GM19372 (cell line): ENCODE data around the gene ADGRB2.
"Not testable (repeated sequence)": the region's sequence is repeated elsewhere in the genome, so short reads cannot be mapped to it uniquely, and the experiment has no call there.

Experiments used
- ATAC-seq: cut with Tn5 transposase; IDR thresholded peaks from one replicate; pipeline ENCODE4 v1.9.1; 2021; ENCODE audit warnings: mild to moderate bottlenecking, low read depth, moderate library complexity; ENCODE audit not compliant: unreplicated experiment

The ADGRB2 gene

DNA sequence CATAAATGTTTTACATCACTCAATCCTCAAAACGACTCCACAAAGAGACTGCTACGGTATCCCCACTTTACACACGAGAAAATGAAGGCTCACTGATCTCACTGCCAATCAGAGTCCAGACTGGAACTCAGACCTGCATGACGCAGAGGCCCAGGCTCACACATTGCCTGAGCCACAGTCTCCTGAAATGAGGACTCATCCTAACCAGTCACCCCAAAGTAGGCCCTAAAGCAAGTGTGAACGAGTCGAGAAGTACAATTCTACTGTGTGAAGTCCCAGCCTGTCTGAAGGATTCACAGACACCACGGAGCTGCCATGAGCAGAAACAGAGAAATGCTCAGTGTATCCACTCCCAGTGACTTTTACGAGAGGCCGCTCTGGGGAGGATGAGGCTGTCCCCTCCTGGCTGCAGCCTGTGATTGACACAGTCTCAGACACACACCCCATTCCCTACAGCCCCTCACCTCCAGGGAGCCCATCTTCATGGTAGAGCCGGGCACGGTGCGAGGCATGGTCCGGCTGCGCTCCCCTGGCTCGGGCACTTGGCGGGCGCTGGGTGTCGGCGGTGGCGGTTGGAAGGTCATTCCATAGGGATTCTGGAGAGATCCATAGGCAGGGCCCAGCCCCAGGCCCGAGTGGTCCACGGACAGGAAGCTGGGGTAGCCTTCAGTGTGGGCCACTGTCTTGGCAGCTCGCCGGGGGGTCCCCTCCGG, 33.6 kb downstream of the ADGRB2 start:
- ATAC-seq = no peak

DNA sequence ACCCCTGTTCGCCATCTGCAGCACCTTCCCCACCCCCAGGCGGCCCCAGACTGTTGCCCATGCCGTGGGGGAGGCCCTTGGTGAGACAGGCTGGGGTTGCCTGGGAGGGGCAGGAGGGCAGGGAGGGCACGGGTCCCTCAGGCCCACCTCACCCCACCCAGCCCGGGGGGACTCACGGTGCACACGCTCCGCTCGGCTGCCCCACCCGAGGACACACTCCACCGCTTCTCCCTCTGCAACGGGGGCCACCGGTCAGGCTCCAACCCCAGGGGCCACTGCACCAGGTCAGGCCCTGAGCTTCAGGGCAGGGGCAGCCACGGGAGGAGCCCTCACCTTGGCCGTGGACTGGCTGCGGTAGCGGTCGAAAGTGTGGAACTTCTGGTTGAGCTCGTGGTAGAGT, 36.3 kb downstream of the ADGRB2 start:
- no peak for ATAC-seq

DNA sequence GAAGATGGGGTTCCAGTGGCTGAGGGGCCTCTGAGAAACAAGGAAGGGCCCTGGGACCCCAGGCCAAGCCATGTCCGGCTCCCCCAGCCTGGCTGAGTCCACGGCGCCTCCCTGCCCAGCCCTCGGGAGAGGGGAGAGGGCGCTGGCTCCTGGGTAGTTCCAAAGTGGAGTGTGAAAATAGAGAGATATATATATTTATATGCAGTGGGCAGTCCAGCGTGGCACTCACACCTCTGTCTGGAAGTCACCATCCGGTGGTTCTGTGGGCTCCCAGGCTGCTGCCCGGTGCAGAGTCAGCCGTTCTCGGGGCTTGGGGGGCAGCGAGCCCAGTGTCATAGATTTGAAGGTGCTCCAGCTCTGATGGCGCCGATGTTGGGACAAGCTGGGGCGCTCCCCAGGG, 36.9 kb downstream of the ADGRB2 start:
- no peak for ATAC-seq

DNA sequence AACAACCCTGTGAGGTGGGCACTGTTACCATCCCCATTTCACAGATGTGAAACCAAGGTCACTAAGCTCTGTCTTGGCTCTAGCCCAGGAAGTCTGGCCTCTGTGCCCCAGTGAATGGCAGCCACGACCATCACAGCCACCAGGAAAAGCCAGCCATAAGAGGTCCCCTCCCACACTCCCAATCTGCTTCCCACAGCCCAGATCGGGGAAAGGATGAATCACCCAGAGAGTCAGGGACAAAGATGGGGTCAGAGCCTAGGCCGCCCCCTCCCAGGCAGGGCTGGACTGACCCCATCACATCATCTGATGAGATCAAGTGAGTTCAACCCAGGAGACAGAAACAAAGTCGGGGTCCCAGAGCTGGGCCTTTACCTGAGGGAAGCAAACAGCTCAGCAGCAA, 37.4 kb downstream of the ADGRB2 start:
- ATAC-seq = no peak

DNA sequence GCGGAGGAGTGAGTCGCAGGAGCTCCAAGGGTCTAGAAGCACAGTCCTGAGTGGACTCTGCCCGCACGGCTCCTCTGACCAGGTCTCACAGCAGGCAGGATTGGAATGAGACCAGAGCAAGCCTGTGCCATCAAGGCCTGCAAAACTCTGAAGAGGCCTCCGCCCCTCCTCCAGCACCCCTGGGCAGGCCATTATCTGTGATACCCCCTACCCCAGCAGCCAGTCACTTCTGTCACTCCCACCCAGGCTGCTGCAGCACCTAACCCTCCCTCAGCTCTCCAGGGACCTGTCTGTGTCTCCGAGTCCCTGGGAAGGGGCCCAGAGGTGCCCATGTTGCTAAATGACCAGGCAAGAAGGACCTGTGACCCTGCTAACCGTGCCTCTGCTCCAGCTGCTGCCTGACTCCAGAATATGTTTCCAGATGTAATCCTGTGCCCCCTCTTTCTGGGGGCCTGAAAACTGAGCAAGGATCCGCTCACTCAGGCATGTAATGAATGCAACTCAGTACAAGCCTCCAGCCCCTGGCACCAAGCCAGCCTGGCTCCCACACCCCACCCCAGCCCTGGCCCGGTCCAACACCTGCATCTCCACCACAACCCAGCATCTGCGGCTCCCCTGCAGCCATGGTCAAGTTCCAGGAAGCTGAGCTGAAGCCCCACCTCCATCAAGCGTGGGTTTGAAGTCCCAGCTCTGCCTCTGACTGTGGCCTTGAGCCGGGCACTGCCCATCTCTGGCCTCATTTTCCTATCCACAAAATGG, 38.2 kb downstream of the ADGRB2 start:
- ATAC-seq = no peak

DNA sequence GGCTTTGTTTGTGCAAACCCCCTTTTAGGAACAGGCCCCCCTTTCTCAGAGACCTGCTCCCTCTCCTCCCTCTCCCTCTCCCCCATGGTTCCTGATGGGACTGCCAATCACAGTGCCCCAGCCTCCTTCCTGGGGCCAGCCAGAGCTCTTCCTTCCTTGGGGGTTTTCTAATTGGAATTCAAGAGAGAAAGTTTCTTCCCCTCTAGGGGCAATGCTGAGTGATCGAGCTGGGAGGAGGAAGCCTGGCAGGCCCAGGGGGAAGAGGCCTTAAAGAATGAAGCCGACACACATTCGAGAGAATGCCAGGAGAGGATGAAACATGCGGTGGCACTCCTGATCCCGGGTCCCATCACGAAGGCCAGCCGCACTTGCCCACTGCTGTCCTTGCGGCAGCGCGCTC, 39.0 kb downstream of the ADGRB2 start:
- no peak for ATAC-seq

DNA sequence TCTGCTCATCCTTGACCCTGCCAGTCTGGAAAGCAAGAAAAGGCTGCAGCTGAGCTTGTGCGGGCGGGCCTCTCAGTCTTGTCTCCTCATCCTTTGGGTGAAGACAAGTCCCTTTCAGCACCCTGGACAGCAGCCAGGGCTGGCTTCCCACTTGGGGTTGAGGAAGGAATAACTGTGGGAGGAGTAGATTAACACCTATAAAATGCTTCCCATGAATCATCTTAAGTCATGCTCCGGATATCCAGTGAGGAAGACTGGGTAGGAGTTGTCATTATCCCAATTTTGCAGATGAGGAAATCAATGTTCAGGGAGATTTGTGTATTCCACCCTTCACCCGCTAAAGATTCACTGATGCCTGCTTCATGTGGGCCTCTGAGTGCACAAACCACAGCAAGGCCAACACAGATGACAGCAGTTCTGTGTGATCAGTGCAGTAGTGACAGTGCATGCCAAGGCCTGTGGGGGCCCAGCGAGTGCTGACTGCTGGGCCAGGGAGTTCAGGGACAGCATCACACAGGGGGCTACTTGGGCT, 40.2 kb downstream of the ADGRB2 start:
- ATAC-seq = no peak

DNA sequence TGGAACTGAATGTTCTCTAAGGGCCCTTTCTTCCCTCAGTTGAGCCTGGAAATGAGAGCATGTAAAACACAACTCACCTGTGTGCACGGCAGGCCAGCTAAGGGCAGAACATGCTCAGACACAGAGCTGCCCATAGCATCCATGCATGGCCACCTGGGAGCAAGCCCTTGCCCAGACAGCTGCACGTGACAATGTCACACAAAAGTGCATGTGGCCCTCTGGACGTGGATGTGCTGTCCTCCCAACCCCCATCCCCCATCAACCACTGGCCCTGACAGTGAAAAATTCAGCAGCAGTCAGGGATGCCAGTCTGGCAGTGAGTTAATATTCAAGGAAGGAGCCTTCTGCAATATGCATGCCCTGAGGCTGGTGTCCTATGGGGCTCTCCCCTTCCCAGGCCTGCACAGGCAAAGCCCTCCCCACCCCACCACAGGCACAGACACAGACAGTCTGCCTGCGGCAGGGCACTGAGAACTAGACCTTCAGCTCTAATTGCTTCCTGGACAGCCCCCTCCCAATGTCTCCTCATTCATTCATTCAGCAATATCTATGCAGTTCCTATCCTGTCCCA, 45.7 kb downstream of the ADGRB2 start:
- ATAC-seq = no peak

DNA sequence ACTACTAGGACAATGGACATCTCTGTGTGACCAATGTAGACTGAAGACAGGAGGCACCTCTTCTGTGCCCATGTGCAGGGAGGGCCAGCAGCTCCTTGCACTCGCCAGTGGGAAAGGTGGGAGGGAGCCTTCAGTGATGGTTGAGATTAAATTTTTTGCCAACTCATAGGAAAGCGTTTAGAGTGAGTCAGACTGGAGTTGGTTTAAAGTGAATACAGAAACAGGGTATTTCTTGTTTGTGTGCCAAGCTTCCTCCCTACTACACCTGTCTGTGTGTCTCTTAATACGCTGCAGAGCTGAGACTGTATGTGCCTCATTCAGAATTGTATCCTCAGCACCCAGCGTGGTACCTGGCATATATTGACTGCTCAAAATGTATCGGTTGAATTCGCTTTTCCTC, 46.8 kb downstream of the ADGRB2 start:
- no peak for ATAC-seq

DNA sequence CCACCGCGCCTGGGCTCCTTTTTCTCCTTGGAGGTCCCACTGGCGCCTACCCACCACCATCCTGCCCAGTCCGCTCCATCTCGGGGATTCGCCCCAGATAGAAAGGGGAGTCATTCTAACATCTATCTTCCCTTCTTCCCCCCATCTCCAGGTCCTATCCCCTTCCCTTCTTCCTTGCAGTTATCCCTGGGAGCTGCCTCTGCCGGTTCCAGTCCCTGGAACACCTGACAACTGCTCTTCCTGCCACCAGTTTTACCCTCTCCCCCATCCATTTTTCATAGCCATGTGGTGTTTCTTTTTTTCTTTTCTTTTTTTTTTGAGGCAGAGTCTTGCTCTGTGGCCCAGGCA, 48.3 kb downstream of the ADGRB2 start:
- ATAC-seq = no peak

DNA sequence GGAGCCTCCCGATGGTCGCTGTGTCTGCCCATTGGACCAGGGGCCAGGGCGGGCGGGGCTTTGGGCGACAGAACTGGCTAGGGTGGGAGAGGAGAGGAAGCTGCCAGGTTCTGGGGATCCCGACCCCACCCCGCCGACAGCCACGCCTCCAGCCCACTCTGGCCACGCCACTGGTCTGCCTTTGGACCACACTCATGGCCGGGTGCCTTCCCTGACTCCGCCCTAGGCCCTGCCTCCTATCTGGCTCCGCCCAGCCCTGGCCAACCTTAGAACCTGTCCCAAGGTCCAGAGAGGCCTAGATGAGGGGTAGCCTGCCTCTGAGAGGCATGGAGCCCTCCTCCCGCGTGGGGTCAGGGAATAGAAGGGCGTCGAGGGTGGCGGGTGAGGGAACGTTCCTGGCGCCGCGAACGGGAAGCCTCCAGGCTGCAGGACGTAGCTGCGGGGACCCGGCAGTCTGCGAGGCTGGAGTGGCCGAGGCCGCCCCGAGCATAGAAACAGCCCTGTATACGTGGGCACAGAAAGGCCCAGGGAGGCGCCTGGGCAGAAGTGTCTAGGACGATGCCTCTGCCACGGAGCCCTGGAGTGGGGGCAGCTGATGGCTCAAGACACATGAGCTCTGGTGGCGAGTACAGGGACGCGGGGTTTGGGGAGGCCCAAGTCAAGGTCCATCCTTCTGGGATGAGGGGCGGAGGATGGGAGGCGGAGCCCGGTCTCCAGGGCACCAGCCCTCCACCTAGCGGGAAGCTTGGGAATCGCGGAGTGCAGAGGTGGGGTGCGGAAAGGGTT, 48.9 kb downstream of the ADGRB2 start:
- no peak for ATAC-seq

DNA sequence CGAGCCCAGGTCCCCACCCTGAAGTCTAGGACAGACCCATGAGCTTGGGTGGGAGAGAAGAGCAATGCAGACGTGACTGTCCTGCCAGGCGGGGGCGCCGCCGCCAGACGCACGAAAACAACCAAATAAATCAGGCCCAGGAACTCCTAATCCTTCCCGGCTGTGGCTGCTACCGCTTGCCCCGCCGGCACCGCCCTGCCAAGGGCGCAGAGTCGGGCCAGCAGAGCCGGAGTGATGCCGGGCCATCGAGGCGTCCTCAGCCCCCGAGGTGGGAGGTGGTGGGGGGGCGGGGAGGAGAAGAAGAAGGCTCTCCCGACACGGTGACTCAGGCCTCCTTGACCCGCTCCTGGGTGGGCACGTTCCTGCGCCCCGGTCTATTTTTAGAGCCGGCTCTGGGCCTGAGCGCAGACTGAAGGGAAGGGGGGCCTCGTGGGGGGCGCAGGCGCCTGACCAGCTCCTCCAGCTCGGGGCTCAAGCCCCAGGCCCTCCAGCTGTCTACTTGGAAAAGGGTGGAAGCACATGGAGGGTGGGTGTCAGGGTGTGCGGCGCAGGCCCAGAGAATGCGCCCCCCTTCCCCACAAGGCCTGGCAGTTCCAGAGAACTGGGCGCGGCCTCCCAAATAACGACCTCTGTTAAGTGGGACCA, 49.6 kb downstream of the ADGRB2 start:
- no peak for ATAC-seq

DNA sequence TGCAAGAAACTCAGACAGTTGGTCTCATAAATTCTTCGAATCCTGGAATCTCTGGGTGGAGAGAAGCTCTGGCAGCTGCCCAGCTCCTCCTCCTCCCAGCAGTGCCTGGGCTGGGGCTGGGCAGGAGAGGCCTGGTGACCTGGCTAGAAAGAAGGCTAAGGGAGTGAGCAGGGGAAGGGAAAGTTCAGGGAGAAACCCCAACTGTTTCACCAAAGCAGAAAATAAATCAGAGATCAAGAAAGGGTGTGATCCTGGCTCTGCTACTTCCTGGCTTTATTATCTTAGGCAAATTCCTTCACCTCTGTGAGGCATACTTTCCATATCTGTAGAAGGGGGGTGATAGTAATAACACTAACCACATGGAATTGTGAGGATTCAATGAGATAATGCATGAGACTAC, 51.5 kb downstream of the ADGRB2 start:
- ATAC-seq = no peak

DNA sequence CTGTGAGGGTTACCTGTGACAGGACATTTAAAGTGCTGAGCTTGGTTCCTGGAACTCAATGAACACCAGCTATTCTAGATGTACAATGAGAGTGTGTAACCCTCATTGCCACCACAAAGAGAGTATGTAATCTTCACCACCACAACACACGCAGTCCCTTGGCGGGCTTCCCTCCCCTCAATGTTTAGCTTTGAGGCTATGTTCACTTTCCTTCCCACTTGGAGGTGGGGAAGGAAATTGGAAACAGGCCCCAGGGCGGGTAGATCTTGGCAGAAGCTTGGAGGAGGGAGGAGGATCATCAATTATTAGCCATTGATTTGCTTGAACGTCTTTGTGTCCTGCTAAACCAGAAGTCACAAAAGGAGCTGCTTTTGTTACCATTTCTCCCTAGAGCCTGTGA, 52.1 kb downstream of the ADGRB2 start:
- no peak for ATAC-seq

DNA sequence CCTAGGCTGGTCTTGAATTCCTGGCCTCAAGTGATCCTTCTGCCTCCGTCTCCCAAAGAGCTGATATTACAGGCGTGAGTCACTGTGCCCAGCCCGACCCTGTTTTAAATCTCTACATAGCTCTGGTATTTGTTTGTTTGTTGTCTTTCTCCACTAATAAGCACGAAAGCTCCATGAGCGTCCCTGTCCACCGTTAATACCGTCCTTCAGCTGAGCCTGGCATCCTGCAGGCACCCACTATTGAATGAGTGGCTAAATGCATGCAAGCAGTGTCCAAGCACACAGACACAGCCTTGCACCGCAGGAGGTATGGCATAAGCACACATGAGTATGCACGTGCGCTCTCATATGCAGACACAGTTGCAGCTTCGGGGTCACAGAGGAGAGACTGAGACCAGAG, 55.8 kb downstream of the ADGRB2 start:
- ATAC-seq = no peak

DNA sequence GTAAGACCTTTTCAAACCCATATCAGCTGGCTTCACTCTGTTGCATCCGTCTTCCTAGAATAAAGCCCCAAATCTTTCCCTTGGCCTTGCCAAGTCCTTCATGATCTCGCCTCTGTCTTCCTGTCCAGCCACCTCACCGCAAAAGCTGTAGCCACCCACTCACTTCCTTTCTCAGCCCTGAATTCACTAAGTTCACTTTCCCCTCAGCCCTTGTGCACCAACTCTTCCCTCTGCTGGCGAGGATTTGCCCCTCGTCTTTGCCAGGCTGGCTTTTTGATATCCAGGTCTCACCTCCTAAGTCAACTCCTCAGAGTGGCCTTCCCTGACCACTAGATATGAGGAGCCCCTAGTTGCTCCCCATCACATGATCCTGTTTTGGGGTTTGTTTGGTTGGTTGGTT, 56.4 kb downstream of the ADGRB2 start:
- no peak for ATAC-seq

DNA sequence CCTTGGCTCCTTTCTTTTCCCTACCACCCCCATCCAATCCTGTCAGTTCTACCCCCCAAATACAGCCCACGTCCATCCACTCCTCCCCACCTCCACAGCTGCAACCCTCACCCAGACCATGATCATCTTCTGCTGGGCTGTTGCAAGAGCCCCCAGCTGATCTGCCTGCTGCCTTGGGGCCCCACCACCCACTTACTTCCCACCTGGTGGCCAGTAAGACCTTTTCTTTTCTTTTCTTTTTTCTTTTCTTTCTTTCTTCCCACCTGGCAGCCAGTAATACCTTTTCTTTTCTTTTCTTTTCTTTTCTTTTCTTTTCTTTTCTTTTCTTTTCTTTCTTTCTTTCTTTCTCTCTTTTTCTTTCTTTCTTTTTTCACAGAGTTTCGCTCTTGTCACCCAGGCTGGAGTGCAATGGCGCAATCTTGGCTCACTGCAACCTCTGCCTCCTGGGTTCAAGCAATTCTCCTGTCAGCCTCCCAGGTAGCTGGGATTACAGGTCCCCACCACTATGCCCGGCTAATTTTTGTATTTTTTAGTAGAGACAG, 57.0 kb downstream of the ADGRB2 start:
- ATAC-seq = not testable (repeated sequence)

DNA sequence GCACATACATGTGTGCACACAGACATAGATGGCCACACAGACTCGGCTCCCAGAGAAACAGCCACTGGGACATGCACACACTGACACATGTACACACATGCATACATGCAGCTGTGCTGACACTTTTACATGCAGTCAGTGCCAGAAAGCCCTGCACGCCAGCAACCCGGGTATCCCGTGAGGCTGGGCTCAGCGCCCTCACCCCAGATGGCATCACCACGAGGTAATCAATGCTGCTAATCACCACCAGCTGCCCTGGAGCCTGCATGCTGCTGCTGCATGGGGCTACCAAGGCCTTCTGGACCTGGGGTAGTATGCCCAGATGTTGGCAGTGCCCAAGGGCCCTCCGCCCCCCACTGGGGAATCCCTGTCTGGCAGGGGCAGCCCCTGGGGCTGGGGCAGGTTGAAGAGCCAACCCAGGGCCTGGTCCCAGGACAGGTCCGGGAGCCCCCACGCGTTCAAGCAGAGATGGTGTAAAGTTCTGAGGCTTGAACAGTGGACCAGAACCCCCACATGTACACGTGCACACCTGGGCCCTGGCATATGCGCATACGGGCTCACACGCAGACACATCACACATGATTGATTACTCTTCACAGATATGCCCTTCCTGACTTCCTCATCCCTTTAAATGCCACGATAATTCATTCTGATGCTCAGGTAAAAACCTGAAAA, 57.6 kb downstream of the ADGRB2 start:
- ATAC-seq = no peak

DNA sequence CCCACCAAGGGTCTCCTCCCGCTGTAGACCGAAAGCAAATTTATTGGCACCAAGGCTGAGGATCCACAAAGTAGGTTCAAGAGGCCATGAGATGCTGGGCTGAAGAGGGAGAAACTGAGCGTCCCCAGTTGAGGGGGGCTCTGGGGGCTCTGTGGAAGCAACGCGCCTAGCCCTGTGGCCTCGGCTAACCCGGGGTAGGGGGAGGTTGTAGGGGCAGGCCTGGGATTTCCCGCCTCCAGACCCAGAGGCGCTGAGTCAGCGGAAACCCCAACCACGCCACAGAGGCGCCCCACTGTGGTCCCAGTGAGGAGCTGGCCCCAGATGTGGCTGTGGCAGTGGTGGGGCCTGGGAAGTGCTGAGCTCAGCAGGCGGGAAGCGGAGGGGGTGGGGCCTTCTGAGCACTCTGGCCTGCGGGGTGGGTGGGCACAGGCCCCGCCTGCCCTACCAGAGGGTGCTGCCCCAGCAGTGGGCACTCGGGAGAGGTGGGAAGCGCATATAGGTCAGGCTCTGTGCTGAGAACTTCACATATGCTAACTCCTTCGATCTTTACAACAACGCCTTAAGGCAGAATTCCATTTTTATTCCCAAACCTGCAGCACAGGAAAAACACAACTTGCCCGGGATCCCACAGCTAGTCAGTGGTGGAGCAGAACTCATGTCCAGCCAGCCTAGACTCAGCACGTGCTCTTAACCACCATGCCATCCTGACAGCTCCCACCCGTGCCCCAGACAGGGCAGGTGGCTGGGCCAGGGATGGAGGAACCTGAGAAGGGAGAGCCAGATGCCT, 58.9 kb downstream of the ADGRB2 start:
- no peak for ATAC-seq
